Lung (tissue), 12 donors: ENCODE data around the gene KRT75. TPM values are rescaled to one million over a fixed set of nuclear protein-coding genes. Genes with fewer than 3 reads are reported as not detected.

Experiments
- ATAC-seq: fragments of 200-7000 bp; cut with Tn5 transposase; one replicate; pipeline ENCODE4 v1.9.1; 2020; ENCODE audit warnings: moderate number of reproducible peaks; ENCODE audit not compliant: insufficient read depth, low FRiP score
- DNase-seq, 3 donors: peaks; one replicate each; pipeline ENCODE4 v3.0.0-alpha.2; 2013 to 2017
- H3K27ac ChIP-seq, 2 donors: one replicate each; pipeline ENCODE4 v1.5.1; 2013; ENCODE audit warnings: mild to moderate bottlenecking in 2 of 2, moderate library complexity in 2 of 2, control low read depth in 1 of 2, inconsistent platforms in 1 of 2, low read depth in 1 of 2, low read length in 1 of 2
- H3K27me3 ChIP-seq, 3 donors: one replicate each; pipeline ENCODE4 v1.5.1; 2013; ENCODE audit warnings: low read length in 2 of 3; ENCODE audit not compliant: control insufficient read depth in 3 of 3, insufficient read depth in 3 of 3
- H3K36me3 ChIP-seq, 4 donors: one replicate each; pipeline ENCODE4 v1.5.1; 2013; ENCODE audit warnings: low read length in 4 of 4, mild to moderate bottlenecking in 1 of 4, moderate library complexity in 1 of 4; ENCODE audit not compliant: control insufficient read depth in 4 of 4, insufficient read depth in 4 of 4
- H3K4me1 ChIP-seq, 5 donors: one replicate each; pipeline ENCODE4 v1.5.1; 2013; ENCODE audit warnings: low read length in 5 of 5, mild to moderate bottlenecking in 2 of 5, moderate library complexity in 1 of 5; ENCODE audit not compliant: control insufficient read depth in 5 of 5, insufficient read depth in 5 of 5
- H3K4me3 ChIP-seq: one replicate; pipeline ENCODE4 v1.5.1; 2013; ENCODE audit warnings: mild to moderate bottlenecking, control low read depth, moderate library complexity
- H3K9ac ChIP-seq, 2 donors: one replicate each; pipeline ENCODE4 v1.5.1; 2013; ENCODE audit warnings: low read length in 2 of 2, control low read depth in 1 of 2; ENCODE audit not compliant: insufficient read depth in 1 of 2
- H3K9me3 ChIP-seq, 4 donors: one replicate each; pipeline ENCODE4 v1.5.1; 2013; ENCODE audit warnings: low read length in 3 of 4, mild to moderate bottlenecking in 1 of 4, moderate library complexity in 1 of 4; ENCODE audit not compliant: control insufficient read depth in 4 of 4, insufficient read depth in 3 of 4
- WGBS, 2 donors: extraction: QIAGEN DNeasy Blood & Tissue Kit; methylation state at CpG; one replicate each; pipeline ENCODE4 v1.1.7; 2013; 5-methylcytosine and 5-hydroxymethylcytosine counted together
- polyA plus RNA-seq, 2 donors: library from polyadenylated mRNA; stranded (reverse); fragments of 200-250 nt; gene quantifications; one replicate each; pipeline ENCODE4 v1.2.1, GENCODE V29; 2013
- total RNA-seq, 2 donors: library from RNA; depleted of rRNA in 1 of 2; stranded (reverse); fragments of >200 nt in 1 of 2; gene quantifications; one replicate each; pipeline ENCODE4 v1.2.1, GENCODE V29; 2014 to 2021
- TF ChIP-seq, protein P1 (sequence below): IDR thresholded peaks from 2 replicates; pipeline ENCODE4 v1.5.1; 2012; ENCODE audit warnings: mild to moderate bottlenecking; ENCODE audit errors: control extremely low read depth, extremely low read depth
- donor health status: control.
- donor health status: control.
- donor health status: Bipolar disorder and iron deficiency.
- donor health status: healthy.
- donor health status: DM: yes; HTN: yes; CAD: no.

The KRT75 gene
- total and polyA plus RNA-seq, 4 donors: 0.01 TPM; not detected in 3

DNA sequence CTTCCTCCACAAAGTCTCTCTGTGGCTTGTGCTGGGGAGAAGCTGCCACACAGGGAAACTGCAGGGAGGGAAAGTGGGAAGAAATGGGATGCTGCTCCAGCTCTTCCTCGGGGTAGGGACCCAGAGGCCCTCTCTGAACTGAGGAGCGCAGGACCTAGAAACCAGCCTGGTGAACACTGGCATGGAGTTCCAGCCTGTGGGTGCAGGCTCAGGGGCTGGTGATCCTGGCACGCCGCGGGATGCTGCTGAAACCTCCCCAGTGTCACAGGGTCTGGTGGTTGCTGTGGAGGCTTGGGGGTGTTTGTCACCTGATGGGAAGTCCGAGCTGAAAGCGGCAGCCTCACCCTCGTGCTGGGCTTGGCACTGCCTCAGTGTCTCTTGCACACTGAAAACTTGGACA lies 5.2 kb upstream of the KRT75 start:
- Histone ChIP-seq H3K27ac (no peak overlapping the region), H3K4me3 (no peak overlapping the region), H3K9me3 (no peaks in the 10 kb centered on the region), H3K27me3 (peaks cover 0 to 3% (median 3%) of the 10 kb centered on the region in 3 donors), H3K4me1 (peaks cover 0 to 7% (median 0%) of the 10 kb centered on the region in 5 donors), H3K36me3 (no peaks in the 10 kb centered on the region), H3K9ac (no peak overlapping the region)
- DNase-seq (no peak), ATAC-seq (no peak)
- TF ChIP-seq, protein P1, sequence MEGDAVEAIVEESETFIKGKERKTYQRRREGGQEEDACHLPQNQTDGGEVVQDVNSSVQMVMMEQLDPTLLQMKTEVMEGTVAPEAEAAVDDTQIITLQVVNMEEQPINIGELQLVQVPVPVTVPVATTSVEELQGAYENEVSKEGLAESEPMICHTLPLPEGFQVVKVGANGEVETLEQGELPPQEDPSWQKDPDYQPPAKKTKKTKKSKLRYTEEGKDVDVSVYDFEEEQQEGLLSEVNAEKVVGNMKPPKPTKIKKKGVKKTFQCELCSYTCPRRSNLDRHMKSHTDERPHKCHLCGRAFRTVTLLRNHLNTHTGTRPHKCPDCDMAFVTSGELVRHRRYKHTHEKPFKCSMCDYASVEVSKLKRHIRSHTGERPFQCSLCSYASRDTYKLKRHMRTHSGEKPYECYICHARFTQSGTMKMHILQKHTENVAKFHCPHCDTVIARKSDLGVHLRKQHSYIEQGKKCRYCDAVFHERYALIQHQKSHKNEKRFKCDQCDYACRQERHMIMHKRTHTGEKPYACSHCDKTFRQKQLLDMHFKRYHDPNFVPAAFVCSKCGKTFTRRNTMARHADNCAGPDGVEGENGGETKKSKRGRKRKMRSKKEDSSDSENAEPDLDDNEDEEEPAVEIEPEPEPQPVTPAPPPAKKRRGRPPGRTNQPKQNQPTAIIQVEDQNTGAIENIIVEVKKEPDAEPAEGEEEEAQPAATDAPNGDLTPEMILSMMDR: no peak
- 76 to 82% methylated on average over 8 of the region's 8 CpGs for WGBS, 2 donors

DNA sequence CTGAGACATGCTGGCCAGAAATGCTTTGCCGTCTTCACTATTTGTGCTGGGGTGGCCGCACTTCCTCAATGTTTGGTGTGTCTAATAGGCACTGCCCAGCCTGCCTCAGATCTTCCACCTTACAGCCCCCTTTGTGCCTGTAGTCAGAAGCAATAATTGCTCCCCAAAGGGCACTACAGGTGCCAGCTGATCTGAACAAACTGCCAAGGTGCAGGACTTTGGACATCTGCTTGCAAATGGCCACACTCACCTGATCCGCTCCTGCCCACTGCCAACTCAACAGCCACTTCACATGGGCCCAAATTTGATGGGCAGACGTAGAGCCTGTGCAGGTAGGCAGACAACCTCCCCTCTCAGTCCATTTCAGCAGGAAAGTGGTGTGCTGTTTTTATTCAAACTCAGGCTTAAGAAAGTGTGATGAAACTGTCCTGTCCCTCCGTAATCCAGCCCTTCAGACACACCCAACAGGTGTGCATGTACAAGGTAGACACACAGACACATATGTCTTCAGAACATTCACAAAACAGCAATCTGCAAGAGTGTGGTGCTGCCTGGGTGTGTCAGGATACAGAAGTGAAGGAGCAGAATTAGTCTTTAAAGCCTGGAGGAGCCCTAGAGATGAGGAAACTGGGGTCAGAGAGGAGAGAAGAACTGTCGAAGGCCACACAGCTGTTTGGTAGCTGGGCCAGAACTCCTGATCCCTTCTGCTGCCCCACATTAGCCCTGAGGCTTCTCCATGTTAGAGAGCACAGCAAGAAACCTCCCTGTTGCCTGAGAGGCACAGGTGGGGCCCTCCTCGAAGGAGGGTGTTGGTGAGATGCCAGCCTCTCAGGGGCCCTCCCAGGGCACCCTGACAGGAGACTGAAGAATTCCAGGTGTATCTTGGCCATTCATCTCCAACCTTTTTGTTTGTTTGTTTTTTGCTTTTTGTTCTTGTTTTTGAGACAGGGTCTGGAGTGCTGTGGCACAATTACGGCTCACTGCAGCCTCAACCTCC lies 4.4 kb upstream of the KRT75 start:
- peaks cover 0 to 4% (median 3%) of the 10 kb centered on the region in 3 donors for H3K27me3 ChIP-seq
- no peak overlapping the region for H3K4me3 ChIP-seq
- no peaks in the 10 kb centered on the region for H3K9me3 ChIP-seq
- H3K4me1 ChIP-seq: peaks cover 0 to 7% (median 0%) of the 10 kb centered on the region in 5 donors
- H3K36me3 ChIP-seq: no peaks in the 10 kb centered on the region
- no peak overlapping the region for H3K9ac ChIP-seq
- no peak overlapping the region for H3K27ac ChIP-seq
- ATAC-seq (no peak), DNase-seq (no peak)
- 83 to 89% methylated on average over 8 of the region's 8 CpGs for WGBS, 2 donors
- TF ChIP-seq, protein P1: no peak

DNA sequence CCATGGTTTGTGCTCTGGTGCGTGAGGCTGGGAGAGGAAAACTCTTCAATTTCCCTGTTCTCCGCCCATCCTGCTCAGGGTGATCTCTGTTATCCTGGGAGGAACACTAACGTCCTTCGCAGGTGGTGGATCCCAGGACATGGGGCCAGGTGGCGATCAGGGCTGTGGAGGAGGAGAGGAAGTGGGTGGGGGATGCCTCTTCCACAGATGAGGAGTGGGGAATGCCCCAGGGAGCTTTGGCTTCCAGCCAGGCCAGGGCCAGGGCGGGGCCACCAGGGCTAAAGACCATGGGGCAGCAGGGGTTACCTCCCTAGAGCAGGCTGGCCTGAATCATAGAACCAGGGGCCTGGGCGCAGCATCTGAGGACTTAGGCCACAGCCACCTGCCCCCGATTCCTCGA lies 3.3 kb upstream of the KRT75 start:
- H3K4me1 ChIP-seq: peaks cover 0 to 7% (median 0%) of the 10 kb centered on the region in 5 donors
- DNase-seq (no peak), ATAC-seq (no peak)
- no peak overlapping the region for H3K4me3 ChIP-seq
- H3K9ac ChIP-seq: no peak overlapping the region
- H3K27me3 ChIP-seq: peaks cover 0 to 7% (median 6%) of the 10 kb centered on the region in 3 donors
- TF ChIP-seq, protein P1: no peak
- 66 to 75% methylated on average over 9 of the region's 9 CpGs for WGBS, 2 donors
- no peak overlapping the region for H3K27ac ChIP-seq
- no peaks in the 10 kb centered on the region for H3K36me3 ChIP-seq
- no peaks in the 10 kb centered on the region for H3K9me3 ChIP-seq
